ENCODE measurements around the gene RRAGC. TPM values are rescaled to one million over a fixed set of nuclear protein-coding genes. Genes with fewer than 3 reads are reported as not detected.

RRAGC gene
- total RNA-seq, 1 donor from 2014 or later: 11.4 TPM

DNA sequence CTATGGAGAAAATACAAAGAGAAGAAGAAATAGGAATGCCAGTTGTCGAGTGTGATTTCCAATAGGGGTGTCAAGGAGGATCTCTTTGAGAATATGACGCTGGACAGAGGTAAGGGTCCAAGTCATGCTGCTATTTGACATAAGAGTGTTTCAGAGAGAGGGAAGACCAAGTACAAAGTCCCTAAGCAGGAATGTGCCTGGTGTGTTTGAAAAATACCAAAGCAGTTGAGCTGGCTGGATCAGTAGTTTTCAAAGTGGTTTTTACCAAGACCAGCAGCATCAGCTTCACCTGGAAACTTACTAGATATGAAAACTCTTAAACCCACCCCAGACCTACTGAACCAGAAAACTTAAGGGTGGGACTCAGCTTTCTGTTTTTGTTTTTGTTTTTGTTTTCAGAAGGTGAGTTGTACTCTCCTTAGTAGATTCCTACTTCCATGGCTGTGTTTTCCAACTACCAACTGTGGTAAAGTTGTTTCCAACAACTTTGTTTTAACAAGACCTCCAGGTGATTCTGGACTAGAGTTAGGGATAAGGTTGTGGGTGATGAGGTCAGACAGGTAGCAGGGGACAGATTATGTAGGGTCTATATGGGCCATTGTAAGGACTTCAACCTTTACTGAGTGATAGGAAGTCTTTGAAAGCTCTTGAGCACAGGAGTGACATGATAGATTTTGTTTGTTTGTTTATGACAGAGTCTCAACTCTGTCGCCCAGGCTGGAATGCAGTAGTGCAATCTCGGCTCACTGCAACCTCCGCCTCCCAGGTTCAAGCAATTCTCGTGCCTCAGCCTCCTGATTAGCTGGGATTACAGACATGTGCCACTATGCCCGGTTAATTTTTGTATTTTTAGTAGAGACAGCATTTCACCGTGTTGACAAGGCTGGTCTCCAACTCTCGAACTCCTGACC, 29.1 kb upstream of the RRAGC start:
- Histone ChIP-seq H3K27me3 (no peaks in the 10 kb centered on the region), H4K20me1 (ENCODE audit: low read depth) (no peaks in the 10 kb centered on the region), H3K9me3 (ENCODE audit: low read depth) (no peaks in the 10 kb centered on the region), H3K4me2 (no peak overlapping the region), H3K79me2 (ENCODE audit: low read depth) (no peaks in the 10 kb centered on the region), H3K27ac (no peak overlapping the region), H3K9ac (no peak overlapping the region), H2AFZ (replicated peaks) (no peak overlapping the region), H3F3A (ENCODE audit: low read depth) (no peaks in the 10 kb centered on the region), H3K4me3 (no peak overlapping the region), H3K36me3 (no peaks in the 10 kb centered on the region), H3K4me1 (no peaks in the 10 kb centered on the region)
- Mint-ChIP-seq H3K9me3 (no peaks in the 10 kb centered on the region), H3K36me3 (no peaks in the 10 kb centered on the region), H3K27me3 (ENCODE audit: insufficient read depth, low read depth) (no peaks in the 10 kb centered on the region), H3K4me1 (peaks cover 4% of the 10 kb centered on the region), H3K27ac (no peak overlapping the region), H3K4me3 (no peak overlapping the region)
- DNase-seq (ENCODE audit: low spot score): no peak
- no peak for TF ChIP-seq EZH2phosphoT487 (IDR thresholded peaks at IDR 0.05)
- no peak for TF ChIP-seq EZH2 (IDR thresholded peaks at IDR 0.05)
- TF ChIP-seq, protein P1, sequence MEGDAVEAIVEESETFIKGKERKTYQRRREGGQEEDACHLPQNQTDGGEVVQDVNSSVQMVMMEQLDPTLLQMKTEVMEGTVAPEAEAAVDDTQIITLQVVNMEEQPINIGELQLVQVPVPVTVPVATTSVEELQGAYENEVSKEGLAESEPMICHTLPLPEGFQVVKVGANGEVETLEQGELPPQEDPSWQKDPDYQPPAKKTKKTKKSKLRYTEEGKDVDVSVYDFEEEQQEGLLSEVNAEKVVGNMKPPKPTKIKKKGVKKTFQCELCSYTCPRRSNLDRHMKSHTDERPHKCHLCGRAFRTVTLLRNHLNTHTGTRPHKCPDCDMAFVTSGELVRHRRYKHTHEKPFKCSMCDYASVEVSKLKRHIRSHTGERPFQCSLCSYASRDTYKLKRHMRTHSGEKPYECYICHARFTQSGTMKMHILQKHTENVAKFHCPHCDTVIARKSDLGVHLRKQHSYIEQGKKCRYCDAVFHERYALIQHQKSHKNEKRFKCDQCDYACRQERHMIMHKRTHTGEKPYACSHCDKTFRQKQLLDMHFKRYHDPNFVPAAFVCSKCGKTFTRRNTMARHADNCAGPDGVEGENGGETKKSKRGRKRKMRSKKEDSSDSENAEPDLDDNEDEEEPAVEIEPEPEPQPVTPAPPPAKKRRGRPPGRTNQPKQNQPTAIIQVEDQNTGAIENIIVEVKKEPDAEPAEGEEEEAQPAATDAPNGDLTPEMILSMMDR (IDR thresholded peaks at IDR 0.05): no peak

DNA sequence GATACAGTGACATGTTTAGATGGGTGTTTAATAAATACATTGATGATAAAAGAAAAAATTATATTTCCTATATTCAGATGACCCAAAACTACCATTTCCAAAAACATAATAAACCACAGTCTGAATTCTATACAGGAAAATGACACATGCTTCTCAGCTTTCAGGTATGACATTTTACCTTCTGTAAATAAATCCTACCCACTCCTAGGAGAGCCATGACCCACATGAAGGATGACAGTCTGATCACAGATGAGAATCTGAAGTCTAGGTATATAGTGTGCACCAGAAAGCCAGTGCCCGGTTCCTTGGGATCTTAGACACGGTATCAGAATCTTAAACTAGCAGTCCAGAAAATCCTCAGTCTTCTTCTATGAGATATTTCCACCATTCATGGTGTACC, 25.5 kb upstream of the RRAGC start:
- Mint-ChIP-seq H3K9me3 (no peaks in the 10 kb centered on the region), H3K4me1 (no peaks in the 10 kb centered on the region), H3K27ac (no peak overlapping the region), H3K36me3 (no peaks in the 10 kb centered on the region), H3K4me3 (no peak overlapping the region), H3K27me3 (ENCODE audit: insufficient read depth, low read depth) (no peaks in the 10 kb centered on the region)
- H3K9ac ChIP-seq: no peak overlapping the region
- H3K4me2 ChIP-seq: no peak overlapping the region
- H3K4me3 ChIP-seq: no peak overlapping the region
- no peaks in the 10 kb centered on the region for H3K36me3 ChIP-seq
- TF ChIP-seq EZH2 (IDR thresholded peaks at IDR 0.05): no peak
- TF ChIP-seq, protein P1 (IDR thresholded peaks at IDR 0.05): no peak
- no peak for TF ChIP-seq EZH2phosphoT487 (IDR thresholded peaks at IDR 0.05)
- H3K9me3 ChIP-seq (ENCODE audit: low read depth): no peaks in the 10 kb centered on the region
- H3K79me2 ChIP-seq (ENCODE audit: low read depth): no peaks in the 10 kb centered on the region
- no peaks in the 10 kb centered on the region for H4K20me1 ChIP-seq (ENCODE audit: low read depth)
- H3K27ac ChIP-seq: no peak overlapping the region
- H3F3A ChIP-seq (ENCODE audit: low read depth): peaks cover 4% of the 10 kb centered on the region
- DNase-seq (ENCODE audit: low spot score): no peak
- no peak overlapping the region for H2AFZ ChIP-seq (replicated peaks)
- H3K27me3 ChIP-seq: no peaks in the 10 kb centered on the region
- H3K4me1 ChIP-seq: no peaks in the 10 kb centered on the region

DNA sequence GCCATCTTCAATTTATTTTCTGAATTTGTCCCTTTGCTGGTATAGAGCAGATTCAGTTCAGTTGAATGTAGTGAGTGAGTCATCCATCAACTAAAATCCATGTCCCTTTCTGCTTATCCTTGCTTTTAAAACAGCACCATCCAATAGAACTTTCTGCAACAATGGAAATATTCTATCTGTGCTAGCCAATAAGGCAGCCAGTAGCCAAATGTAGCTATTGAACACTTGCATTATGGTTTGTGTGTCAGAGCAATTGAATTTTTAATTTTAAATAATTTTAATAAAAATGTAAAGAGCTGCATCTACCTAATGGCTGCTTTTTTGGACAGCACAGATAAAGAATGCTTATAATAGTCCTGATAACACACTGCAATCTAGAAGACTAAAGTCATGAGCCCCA, 21.9 kb upstream of the RRAGC start, which contains the start of gene GJA9:
GJA9 (minus strand) TSS at position 101 of the 400 bp plus-strand sequence. CDS start 5,489 bp downstream, outside the sequence.
- H3K4me3 ChIP-seq: no peak within 1 kb of the TSS
- no peak within 1 kb of the TSS for H2AFZ ChIP-seq (replicated peaks)
- no peaks in the 10 kb centered on the region for H3K4me1 ChIP-seq
- H3F3A ChIP-seq (ENCODE audit: low read depth): peaks cover 4% of the 10 kb centered on the region
- TF ChIP-seq EZH2 (IDR thresholded peaks at IDR 0.05): no peak
- no peak for TF ChIP-seq EZH2phosphoT487 (IDR thresholded peaks at IDR 0.05)
- TF ChIP-seq, protein P1 (IDR thresholded peaks at IDR 0.05): no peak
- no peak within 1 kb of the TSS for H3K4me2 ChIP-seq
- no peaks in the 10 kb centered on the region for H4K20me1 ChIP-seq (ENCODE audit: low read depth)
- Mint-ChIP-seq H3K4me3 (no peak within 1 kb of the TSS), H3K4me1 (no peaks in the 10 kb centered on the region), H3K9me3 (no peaks in the 10 kb centered on the region), H3K27me3 (ENCODE audit: insufficient read depth, low read depth) (no peaks in the 10 kb centered on the region), H3K27ac (no peak within 1 kb of the TSS), H3K36me3 (no peaks in the 10 kb centered on the region)
- H3K27me3 ChIP-seq: no peaks in the 10 kb centered on the region
- H3K36me3 ChIP-seq: no peaks in the 10 kb centered on the region
- no peak within 1 kb of the TSS for H3K27ac ChIP-seq
- DNase-seq (ENCODE audit: low spot score): no peak
- H3K9me3 ChIP-seq (ENCODE audit: low read depth): no peaks in the 10 kb centered on the region
- no peak within 1 kb of the TSS for H3K9ac ChIP-seq
- no peaks in the 10 kb centered on the region for H3K79me2 ChIP-seq (ENCODE audit: low read depth)
